Dedifferentiated amniotic fluid mesenchymal stem cell (primary cell): ENCODE data around the gene CLIP1.
"Not testable (repeated sequence)": the region's sequence is repeated elsewhere in the genome, so short reads cannot be mapped to it uniquely, and the experiment has no call there.

Experiments
- DNase-seq: peaks from one replicate; pipeline ENCODE4 v3.0.0-alpha.2; 2016; ENCODE audit errors: extremely low spot score

The CLIP1 gene

DNA sequence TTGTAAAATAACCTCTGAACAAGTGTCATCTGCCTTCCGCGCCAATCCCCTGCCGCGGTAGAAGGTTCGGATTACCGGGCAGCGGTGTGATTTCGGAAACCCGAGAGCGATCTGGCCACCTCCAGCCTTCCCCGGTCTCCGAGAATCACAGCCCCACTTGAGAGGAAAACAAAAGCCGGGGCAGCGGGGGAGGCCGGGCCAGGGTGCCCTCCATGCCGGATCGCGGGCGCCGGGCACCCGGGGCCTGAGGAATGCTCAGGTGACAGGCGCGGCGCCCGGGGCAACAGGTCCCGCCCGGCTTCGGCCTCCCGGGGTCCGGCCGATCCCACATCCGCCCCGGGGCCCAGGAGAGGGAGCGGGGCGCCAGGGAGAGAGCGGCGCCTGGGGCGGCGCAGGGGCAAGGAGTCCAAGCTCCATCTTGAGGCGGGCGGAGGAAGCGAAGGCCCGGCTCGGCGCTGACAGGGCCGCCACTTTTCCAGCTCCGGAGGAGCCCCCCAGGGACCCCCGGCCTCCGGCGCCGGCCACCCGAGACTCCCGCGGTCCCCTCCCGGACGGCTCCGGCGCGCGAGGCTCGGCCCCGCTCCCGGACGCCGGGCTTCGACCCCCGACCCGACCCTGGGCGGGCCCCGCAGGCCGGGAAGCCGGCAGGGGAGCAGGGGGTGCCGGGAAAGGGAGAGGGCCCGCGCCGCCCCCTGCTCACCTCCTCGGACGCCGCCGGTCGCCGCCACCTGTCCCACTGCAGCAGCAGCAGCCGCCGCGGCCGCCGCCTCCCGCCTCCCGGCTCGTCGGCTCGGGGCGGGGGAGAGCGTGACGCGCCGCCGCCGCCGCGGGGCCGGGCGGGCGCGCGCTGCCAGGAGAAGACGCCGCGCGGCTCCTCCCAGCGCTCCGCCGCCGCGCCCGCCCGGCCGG lies at the start of gene CLIP1:
Gene CLIP1, minus strand, starts transcription at position 849 of the 909 bp plus-strand sequence. CDS start 42,217 bp downstream, outside the sequence.
- no peak for DNase-seq

DNA sequence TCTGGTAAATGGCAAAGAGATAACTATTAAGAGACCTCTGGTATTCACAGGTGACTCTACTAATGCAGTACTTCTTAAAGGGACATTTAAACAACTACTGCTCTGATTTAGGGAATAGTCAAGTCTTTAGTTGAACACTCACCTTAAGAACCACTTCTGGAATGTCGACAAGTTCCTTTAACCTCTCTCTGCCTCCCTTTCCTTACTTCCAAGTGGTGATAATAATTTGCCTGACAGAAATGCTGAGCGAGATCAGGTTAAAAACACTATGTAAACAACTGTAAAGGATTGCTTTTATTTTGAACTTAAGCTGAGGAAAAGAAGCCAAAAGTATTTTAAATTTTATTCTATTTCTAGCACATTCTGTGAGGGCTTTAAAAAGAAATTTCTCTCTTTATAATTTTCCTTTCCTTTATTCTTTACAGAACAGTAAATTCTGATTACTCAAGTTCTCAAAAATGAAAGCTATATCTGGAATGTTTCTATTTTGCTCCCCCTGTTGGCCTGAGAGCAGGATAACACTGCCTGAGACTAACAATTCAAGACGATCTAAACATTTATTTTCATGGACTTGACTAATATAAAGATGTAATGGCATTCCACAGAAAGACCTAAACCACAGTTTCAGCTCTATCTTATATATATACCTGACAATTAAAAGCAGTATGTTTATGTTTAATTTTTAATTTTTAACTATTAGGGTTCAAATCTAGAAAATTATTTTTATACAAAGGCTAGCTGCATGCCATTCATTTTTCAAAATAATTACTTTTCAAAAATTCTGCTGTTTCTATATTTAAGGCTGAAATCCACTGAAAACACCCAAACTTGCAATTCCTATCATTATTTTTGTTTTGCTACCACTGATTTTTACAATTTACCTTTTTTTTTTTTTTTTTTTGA lies 49.1 kb upstream of the CLIP1 start:
- DNase-seq, result peak; percentile 92

DNA sequence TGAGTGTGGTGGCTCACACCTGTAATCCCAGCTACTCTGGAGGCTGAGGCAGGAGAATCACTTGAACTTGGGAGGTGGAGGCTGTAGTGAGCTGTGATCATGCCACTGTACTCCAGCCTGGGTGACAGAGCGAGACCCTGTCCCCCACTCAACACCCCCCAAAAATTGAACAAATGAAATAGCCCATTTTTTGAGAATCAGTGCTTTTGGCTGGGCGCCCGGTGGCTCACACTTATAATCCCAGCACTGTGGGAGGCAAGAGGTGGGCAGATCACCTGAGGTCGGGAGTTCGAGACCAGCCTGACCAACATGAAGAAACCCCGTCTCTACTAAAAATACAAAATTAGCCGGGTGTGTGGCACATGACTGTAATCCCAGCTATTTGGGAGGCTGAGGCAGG lies 48.1 kb upstream of the CLIP1 start:
- not testable (repeated sequence) for DNase-seq

DNA sequence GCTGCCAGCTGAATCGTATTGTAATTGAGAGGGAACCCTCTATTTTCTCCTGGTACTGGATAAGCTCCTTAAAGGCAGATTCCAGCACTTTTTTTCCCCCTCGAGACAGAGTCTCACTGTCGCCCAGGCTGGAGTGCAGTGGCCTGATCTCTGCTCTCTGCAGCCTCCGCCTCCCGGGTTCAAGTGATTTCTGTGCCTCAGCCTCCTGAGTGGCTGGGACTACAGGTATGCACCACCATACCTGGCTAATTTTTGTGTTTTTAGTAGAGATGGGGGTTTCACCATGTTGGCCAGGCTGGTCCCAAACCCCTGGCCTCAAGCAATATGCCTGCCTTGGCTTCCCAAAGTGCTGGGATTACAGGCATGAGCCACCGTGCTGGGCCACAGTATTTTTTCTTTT lies 47.4 kb upstream of the CLIP1 start:
- DNase-seq, result not testable (repeated sequence)

DNA sequence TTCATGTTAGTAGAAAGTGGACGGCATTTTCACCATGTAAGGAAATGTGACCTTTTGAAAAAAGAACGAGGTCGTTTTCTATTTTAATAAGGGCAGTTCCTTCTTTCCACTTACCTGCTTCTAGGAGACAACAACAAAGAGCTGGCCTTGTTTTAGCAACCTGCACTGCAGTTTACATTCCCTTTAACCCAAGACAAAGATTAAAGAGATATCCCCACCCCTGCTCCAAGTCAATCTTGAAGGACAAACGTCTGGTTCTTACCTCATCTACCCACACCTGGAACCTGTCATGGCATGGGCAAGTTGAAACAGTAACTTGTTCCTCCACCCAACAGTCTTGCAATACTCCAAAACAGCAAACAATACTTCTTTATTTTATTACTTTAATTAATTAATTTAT lies 45.5 kb upstream of the CLIP1 start:
- no peak for DNase-seq

DNA sequence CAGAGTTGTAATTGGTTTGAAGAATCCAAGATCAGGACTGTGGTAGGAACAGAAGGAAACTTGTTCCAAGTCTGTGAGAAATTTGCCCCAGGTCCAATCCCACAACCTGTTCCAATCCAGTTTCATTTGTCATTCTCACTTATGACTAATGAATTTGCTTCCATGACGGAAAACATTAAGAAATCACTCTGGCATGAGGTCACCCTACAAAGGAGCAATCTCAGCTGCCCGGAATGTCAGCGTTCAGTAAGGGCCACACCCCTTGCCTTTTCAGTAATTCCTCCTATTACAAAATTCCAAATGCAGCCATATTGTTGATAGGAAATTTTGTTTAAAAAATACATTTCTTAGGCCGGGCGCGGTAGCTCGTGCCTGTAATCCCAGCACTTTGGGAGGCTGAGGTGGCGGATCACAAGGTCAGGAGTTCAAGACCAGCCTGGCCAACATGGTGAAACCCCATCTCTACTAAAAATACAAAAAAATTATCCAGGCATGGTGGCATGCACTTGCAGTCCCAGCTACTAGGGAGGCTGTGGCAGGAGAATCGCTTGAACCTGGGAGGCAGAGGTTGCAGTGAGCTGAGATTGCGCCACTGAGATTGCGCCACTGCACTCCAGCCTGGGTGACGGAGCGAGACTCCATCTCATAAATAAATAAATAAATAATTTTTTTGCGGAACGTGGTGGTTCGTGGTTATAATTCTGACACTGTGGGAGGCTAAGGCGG lies 42.0 kb upstream of the CLIP1 start:
- peak; percentile 96 for DNase-seq

DNA sequence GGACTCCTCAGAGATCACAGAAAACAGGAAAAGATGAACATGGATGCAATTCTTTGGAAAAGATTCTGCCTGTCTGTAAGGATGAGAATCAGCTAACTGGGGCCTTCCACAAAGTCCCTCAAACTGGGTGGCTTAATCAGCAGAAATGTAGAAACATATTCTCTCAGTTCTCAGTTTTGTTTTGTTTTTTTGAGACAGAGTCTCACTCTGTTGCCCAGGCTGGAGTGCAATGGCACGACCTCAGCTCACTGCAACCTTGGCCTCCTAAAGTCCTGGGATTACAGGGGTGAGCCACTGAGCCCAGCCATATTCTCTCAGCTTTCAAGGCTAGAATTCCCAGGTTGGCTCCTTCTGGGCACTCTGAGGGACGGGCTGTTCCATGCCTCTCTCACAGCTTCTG lies 38.2 kb upstream of the CLIP1 start:
- DNase-seq, result no peak

DNA sequence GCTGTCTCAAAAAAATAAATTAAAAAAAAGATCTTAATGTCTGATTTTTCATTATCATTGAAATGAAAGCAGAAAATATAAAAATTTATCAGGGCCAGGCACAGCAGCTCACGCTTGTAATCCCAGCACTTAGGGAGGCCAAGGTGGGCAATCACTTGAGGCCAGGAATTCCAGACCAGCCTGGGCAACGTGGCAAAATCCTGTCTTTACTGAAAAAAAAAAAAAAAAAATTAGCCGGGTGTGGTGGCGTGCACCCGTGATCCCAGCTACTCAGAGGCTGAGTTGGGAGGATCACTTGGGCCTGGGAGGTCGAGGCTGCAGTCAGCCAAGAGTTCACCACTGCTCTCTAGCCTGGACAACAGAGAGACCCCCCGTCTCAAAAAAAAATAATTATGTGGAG lies 37.6 kb upstream of the CLIP1 start:
- no peak for DNase-seq

DNA sequence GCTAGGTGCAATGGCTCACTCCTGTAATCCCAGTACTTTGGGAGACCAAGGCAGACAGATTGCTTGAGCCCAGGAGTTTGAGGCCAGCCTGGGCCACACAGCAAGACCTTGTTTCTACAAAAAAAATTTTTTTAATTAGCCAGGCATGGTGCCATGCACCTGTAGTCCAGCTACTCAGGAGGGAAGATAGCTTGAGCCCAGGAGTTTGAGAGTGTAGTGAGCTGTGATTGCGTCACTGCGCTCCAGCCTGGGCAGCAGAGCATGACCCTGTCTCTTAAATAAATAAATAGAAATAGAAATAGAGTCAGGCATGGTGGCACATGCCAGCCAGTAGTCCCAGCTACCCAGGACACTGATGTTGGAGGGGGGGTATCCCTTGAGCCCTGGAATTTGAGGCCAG lies 36.7 kb upstream of the CLIP1 start:
- DNase-seq, result no peak

DNA sequence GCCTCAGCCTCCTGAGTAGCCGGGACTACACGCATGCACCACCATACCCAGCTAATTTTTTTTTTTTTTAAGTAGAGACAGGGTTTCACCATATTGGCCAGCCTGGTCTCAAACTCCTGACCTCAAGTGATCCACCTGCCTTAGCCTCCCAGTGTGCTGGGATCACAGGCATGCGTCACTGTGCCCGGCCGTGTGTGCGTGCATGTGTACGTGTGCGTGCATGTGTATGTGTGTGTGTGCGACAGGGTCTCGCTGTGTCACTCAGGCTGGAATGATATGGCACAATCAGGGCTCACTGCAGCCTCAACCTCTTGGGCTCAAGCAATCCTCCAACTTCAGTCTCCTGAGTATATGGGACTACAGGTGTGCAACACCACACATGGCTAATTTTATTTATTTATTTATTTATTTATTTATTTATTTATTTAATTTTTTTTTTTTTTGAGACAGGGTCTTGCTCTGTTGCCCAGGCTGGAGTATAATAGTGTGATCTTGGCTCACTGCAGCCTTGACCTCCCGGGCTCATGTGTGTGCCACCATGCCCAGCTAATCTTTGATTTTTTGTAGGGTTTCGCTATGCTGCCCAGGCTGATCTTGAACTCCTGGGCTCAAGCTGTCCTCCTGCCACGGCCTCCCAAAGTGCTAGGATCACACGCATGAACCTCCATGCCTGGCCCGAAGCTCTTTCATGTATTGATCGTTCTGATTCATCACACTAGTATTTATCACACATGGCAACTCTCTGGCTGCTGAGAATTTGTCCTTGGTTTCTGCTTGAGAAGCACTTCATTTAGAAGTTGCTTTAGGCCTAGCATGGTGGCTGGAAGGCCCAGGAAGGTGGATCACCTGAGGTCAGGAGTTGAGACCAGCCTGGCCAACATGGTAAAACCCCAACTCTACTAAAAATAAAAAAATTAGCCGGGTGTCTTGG lies 35.9 kb upstream of the CLIP1 start:
- no peak for DNase-seq

DNA sequence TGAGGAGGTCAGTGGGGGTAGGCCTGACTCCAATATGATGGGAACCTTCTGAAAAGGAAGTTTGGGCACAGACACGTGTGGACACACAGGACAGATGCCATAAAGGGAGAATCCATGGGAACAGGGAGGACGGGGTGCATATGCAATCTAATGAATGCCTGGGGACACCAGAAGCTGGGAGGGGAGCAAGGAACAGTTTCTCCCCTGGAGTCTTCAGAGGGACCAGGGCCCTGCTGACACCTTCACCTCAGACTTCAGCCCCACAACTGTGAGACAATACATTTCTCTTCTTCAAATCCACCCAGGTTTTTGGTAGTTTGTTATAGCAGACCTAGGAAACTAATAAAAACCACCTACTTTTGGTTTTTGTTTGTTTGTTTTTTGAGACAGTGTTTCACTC lies 35.2 kb upstream of the CLIP1 start:
- DNase-seq, result no peak

DNA sequence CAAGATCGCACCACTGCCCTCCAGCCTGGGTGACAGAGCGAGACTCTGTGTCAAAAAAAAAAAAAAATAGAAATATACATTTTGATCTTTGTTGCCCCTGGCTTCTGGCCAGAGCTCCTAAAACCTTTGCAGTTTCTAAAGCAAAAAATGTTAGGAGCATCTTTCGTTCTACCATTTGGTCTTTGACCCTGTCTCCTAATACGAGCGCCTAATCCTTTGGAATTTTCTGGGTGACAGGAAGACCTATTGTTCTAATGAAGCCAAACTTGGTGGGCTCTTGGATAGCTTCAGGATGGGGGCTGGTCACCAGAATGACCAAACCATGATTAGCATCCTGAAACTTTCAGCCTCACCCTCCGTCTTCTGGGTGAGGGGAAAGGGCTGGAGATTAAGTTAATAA lies 32.3 kb upstream of the CLIP1 start:
- no peak for DNase-seq

DNA sequence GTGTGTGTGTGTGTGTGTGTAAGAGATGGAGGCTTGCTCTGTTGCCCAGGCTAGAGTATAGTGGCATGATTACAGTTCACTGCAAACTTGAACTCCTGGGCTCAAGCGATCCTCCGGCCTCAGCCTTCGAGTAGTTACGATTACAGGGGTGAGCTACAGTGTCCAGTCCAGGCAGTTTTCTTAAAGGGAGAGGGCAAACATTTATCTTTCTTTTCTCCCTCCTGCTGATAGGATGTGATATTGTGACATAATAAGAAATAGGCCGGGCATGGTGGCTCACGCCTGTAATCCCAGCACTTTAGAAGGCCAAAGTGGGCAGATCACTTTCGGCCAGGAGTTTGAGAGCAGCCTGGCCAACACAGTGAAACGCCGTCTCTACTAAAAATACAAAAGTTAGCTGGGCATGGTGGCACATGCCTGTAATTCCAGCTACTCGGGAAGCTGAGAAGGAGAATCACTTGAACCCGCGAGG lies 31.8 kb upstream of the CLIP1 start:
- DNase-seq, result no peak

DNA sequence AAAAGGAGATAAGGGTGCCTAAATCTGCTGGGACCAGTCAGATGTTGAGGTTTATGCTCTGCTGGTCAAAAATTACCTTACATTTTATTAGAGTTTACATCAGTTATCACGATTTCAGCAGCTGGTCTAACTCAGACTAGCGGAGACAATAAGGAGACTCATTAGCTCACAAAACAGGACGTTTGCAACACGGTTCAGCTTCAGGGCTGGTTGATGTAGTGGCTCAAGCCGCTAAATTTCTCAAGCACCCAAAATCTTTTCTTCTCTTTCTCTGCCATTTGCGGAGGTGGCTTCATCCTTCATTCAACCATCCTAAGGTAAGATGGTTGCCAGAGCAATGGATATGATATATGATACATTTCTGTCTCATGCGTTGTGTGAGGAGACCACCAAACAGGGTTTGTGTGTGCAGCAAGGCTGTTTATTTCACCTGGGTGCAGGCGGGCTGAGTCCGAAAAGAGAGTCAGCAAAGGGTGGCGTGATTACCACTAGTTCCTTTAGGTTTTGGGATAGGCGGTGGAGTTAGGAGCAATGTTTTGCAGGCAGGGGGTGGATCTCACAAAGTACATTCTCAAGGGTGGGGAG lies 30.3 kb upstream of the CLIP1 start:
- no peak for DNase-seq

DNA sequence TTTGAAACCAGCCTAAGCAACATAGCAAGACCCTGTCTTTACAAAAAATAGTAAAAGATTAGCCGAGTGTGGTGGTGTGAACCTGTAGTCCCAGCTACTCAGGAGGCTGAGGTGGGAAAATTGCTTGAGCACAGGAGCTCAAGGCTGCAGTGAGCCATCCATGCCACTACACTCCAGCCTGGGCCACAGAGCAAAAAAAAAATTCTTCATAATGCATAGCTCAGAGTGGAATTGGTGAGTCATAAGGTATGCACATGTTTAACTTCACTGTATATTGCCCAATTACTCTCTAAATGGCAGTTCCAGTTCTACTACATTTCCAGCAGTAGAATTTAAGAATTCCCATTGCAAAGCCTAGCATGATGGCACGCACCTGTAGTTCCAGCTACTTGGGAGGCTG lies 26.8 kb upstream of the CLIP1 start:
- DNase-seq, result peak; percentile 61

DNA sequence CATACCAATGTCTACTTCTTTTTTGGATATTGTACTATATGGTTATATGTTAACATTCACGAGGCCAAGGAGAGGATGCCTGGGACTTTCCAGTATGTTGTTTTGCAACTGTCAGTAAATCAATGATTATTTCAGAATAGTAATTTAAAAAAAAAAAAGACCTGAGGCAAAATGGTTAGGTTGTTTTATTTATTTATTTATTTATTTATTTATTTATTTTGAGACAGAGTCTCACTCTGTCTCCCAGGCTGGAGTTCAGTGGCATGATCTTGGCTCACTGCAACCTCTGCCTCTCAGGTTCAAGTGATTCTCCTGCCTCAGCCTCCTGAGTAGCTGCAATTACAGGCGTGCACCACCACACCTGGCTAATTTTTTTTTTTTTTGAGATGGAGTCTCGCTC lies 25.4 kb upstream of the CLIP1 start:
- not testable (repeated sequence) for DNase-seq

DNA sequence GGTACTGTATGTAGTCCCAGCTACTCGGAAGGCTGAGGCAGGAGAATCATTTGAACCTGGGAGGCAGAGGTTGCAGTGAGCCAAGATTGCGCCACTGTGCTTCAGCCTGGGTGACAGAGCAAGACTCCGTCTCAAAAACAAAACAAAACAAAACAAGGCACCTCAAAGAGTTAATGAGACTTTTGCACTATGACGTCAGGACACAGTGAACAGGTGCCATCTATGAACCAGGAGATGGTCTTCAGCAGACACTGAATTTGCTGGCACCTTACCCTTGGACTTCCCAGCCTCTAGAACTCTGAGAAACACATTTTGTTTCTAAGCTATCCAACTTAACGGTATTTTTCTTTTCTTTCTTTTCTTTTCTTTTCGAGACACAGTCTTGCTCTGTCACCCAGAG lies 23.9 kb upstream of the CLIP1 start:
- DNase-seq, result not testable (repeated sequence)

DNA sequence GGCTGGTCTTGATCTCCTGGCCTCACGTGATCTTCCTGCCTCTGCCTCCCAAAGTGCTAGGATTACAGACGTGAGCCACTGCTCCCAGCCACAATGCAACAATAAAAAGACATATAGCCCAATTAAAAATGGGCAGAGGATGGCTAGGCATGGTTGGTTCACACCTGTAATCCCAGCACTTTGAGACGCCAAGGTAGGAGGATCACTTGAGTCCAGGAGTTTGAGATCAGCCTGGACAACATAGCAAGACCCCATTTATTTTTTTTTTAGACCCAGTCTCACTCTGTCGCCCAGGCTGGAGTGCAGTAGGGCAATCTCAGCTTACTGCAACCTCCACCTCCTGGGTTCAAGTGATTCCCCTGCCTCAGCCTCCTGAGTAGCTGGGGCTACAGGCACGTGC lies 21.6 kb upstream of the CLIP1 start:
- not testable (repeated sequence) for DNase-seq

DNA sequence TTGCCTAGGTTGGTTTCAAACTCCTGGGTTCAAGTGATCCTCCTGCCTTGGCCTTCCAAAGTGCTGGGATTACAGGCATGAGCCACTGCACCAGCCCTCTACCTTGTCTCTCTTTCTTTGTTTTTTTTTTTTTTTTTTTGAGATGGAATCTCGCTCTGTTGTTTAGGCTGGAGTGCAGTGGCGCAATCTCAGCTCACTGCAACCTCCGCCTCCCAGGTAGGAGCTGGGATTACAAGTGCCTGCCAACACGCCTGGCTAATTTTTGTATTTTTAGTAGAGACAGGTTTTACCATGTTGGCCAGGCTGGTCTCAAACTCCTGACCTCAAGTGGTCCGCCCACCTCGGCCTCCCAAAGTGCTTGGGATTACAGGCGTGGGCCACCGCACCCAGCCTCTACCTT lies 16.4 kb upstream of the CLIP1 start:
- not testable (repeated sequence) for DNase-seq

DNA sequence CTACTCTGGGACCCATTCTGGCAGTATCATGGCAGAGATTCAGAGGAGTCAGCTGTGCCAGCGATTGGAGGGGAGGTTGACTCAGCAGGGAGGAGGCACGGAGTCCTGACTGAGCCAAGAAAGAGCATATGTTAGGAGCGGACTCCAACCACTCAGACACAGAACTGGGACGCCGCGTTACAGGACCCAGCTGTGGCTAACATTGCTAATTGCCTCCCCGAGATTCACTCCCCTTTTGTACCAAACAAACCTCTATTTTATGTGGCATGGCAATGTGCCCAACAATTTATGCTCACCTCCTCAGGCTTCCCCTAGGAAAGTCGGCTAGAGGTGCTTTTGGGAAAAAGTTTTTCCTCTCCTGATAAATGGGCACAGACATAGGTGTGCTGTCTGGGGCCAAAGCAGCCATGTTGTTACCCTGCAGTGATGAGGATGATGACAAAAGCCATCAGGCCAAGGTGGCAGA lies 15.2 kb upstream of the CLIP1 start:
- no peak for DNase-seq
